ENCODE data around the gene SEC23B. TPM values are rescaled to one million over a fixed set of nuclear protein-coding genes. Genes with fewer than 3 reads are reported as not detected.

SEC23B gene
- total and polyA plus RNA-seq, 2 of the 13 experiments (the other 11 are each of a cell fraction or from before 2014, with no cell fraction given) = 114 to 120 TPM

GRCh38 chr20:18507218-18508191 lies at the start of gene SEC23B (continued):
- TF ChIP-seq, protein P1, sequence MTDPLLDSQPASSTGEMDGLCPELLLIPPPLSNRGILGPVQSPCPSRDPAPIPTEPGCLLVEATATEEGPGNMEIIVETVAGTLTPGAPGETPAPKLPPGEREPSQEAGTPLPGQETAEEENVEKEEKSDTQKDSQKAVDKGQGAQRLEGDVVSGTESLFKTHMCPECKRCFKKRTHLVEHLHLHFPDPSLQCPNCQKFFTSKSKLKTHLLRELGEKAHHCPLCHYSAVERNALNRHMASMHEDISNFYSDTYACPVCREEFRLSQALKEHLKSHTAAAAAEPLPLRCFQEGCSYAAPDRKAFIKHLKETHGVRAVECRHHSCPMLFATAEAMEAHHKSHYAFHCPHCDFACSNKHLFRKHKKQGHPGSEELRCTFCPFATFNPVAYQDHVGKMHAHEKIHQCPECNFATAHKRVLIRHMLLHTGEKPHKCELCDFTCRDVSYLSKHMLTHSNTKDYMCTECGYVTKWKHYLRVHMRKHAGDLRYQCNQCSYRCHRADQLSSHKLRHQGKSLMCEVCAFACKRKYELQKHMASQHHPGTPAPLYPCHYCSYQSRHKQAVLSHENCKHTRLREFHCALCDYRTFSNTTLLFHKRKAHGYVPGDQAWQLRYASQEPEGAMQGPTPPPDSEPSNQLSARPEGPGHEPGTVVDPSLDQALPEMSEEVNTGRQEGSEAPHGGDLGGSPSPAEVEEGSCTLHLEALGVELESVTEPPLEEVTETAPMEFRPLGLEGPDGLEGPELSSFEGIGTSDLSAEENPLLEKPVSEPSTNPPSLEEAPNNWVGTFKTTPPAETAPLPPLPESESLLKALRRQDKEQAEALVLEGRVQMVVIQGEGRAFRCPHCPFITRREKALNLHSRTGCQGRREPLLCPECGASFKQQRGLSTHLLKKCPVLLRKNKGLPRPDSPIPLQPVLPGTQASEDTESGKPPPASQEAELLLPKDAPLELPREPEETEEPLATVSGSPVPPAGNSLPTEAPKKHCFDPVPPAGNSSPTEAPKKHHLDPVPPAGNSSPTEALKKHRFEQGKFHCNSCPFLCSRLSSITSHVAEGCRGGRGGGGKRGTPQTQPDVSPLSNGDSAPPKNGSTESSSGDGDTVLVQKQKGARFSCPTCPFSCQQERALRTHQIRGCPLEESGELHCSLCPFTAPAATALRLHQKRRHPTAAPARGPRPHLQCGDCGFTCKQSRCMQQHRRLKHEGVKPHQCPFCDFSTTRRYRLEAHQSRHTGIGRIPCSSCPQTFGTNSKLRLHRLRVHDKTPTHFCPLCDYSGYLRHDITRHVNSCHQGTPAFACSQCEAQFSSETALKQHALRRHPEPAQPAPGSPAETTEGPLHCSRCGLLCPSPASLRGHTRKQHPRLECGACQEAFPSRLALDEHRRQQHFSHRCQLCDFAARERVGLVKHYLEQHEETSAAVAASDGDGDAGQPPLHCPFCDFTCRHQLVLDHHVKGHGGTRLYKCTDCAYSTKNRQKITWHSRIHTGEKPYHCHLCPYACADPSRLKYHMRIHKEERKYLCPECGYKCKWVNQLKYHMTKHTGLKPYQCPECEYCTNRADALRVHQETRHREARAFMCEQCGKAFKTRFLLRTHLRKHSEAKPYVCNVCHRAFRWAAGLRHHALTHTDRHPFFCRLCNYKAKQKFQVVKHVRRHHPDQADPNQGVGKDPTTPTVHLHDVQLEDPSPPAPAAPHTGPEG (CRISPR knock-in tag; IDR thresholded peaks at IDR 0.05) = peak; percentile 93
- TF ChIP-seq ZBTB21 (CRISPR knock-in tag; IDR thresholded peaks at IDR 0.05) (peak; percentile 98), IKZF4 (CRISPR knock-in tag; IDR thresholded peaks at IDR 0.05; ENCODE audit: borderline replicate concordance, low read depth, not compliant biosample characterization) (peak; percentile 59), HIC2 (CRISPR knock-in tag; IDR thresholded peaks at IDR 0.05; ENCODE audit: low read depth) (no peak; the same call in 1 of the 2 replicates), NR3C1 (CRISPR knock-in tag; IDR thresholded peaks at IDR 0.05) (no peak), ZNF605 (CRISPR knock-in tag; IDR thresholded peaks at IDR 0.05) (peak; percentile 98), ZNF644 (CRISPR knock-in tag; IDR thresholded peaks at IDR 0.05; ENCODE audit: low read depth) (peak; percentile 78; the same call in 1 of the 2 replicates), ZNF678 (CRISPR knock-in tag; IDR thresholded peaks at IDR 0.05) (peak; percentile 97), ZNF234 (CRISPR knock-in tag; conservative IDR thresholded peaks at IDR 0.05) (no peak), ZC3H13 (CRISPR knock-in tag; IDR thresholded peaks at IDR 0.05) (peak; percentile 87; the same call in 1 of the 2 replicates), HIVEP1 (CRISPR knock-in tag; IDR thresholded peaks at IDR 0.05) (peak; percentile 73), ZNF256 (CRISPR knock-in tag; conservative IDR thresholded peaks at IDR 0.05) (peak; percentile 52; the same call in 1 of the 2 replicates)
- TF ChIP-seq, protein P2, sequence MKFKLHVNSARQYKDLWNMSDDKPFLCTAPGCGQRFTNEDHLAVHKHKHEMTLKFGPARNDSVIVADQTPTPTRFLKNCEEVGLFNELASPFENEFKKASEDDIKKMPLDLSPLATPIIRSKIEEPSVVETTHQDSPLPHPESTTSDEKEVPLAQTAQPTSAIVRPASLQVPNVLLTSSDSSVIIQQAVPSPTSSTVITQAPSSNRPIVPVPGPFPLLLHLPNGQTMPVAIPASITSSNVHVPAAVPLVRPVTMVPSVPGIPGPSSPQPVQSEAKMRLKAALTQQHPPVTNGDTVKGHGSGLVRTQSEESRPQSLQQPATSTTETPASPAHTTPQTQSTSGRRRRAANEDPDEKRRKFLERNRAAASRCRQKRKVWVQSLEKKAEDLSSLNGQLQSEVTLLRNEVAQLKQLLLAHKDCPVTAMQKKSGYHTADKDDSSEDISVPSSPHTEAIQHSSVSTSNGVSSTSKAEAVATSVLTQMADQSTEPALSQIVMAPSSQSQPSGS (CRISPR knock-in tag; IDR thresholded peaks at IDR 0.05) = peak; percentile 99
- TF ChIP-seq, protein P3, sequence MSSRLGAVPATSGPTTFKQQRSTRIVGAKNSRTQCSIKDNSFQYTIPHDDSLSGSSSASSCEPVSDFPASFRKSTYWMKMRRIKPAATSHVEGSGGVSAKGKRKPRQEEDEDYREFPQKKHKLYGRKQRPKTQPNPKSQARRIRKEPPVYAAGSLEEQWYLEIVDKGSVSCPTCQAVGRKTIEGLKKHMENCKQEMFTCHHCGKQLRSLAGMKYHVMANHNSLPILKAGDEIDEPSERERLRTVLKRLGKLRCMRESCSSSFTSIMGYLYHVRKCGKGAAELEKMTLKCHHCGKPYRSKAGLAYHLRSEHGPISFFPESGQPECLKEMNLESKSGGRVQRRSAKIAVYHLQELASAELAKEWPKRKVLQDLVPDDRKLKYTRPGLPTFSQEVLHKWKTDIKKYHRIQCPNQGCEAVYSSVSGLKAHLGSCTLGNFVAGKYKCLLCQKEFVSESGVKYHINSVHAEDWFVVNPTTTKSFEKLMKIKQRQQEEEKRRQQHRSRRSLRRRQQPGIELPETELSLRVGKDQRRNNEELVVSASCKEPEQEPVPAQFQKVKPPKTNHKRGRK (CRISPR knock-in tag; IDR thresholded peaks at IDR 0.05) = no peak
- TF ChIP-seq, protein P4, sequence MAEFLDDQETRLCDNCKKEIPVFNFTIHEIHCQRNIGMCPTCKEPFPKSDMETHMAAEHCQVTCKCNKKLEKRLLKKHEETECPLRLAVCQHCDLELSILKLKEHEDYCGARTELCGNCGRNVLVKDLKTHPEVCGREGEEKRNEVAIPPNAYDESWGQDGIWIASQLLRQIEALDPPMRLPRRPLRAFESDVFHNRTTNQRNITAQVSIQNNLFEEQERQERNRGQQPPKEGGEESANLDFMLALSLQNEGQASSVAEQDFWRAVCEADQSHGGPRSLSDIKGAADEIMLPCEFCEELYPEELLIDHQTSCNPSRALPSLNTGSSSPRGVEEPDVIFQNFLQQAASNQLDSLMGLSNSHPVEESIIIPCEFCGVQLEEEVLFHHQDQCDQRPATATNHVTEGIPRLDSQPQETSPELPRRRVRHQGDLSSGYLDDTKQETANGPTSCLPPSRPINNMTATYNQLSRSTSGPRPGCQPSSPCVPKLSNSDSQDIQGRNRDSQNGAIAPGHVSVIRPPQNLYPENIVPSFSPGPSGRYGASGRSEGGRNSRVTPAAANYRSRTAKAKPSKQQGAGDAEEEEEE (CRISPR knock-in tag; IDR thresholded peaks at IDR 0.05; ENCODE audit: borderline replicate concordance) = 0 out of 2 replicates have a peak, but pooled peaks have one; percentile 74
